Erythroblast (primary cell): ENCODE data around the gene RETREG2.

ENCODE experiments used
- GATA1 ChIP-seq: IDR thresholded peaks from 2 replicates; pipeline ENCODE4 v1.6.1; 2011; ENCODE audit warnings: low read depth, mild to moderate bottlenecking, control low read depth, low read length, moderate library complexity
- POLR2A ChIP-seq: IDR thresholded peaks from 2 replicates; pipeline ENCODE4 v1.6.1; 2011; ENCODE audit warnings: mild to moderate bottlenecking, low read length

- no peak for TF ChIP-seq POLR2A
- TF ChIP-seq GATA1 = no peak
These were observed 37.4 kb upstream of the RETREG2 start for GRCh38 chr2:219140722-219141121.
